COLO829 (cell line): Measurements from ENCODE around the gene LGI1.
"Not testable (repeated sequence)": the region's sequence is repeated elsewhere in the genome, so short reads cannot be mapped to it uniquely, and the experiment has no call there.

Experiments
- DNase-seq: peaks from one replicate; pipeline ENCODE4 v3.0.0; 2012; ENCODE audit warnings: low spot score

Gene LGI1

DNA sequence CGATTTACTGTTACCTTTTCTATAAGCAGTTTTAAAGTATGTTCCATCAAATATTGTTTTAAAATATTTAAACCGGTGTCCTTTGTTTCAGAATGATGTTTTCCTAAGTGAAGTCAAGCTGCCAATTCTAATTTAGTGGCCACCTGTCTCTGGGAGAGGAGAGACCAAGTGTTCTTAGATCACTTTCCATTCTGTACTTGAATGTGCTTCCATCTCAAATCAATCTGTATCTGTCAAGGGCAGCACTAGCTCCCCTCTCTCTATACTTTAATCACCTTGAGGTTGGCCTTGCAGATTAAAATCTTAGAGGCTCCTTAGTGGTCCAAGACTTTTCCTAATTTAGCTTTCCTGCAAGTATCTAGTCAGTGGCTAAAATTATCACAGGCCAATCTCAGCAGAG, 49.6 kb downstream of the LGI1 start:
- DNase-seq = no peak

DNA sequence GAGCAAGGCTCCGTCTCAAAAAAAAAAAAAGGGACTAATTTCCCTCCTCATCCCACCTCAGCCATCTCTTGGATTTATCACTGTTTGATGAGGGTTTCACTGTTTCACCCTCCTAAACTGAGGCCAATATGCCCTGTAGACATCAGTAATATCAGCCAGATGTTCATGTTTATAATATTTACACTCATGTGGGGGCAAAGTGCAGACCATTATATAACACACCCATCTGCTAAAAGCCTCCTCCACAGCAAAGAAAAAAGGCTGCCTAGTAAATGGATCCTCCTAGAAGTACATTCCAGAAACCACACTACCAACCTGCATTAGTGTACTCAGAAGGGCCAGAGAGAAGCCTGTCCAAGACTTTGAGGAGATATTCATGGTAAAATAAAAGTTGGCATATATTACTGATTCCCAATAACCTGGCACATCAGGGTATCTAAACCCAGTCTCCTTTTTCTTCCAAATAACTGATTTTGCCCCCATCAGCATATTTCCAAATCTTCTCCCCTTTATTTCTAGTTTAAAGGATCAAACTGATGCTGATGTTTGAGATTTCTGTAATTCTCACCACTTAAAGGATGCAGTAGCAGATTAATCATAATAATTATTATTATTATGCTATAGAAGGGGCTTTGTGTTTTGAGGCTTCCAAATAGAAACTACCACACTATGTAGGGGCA, 55.1 kb downstream of the LGI1 start:
- DNase-seq = no peak

DNA sequence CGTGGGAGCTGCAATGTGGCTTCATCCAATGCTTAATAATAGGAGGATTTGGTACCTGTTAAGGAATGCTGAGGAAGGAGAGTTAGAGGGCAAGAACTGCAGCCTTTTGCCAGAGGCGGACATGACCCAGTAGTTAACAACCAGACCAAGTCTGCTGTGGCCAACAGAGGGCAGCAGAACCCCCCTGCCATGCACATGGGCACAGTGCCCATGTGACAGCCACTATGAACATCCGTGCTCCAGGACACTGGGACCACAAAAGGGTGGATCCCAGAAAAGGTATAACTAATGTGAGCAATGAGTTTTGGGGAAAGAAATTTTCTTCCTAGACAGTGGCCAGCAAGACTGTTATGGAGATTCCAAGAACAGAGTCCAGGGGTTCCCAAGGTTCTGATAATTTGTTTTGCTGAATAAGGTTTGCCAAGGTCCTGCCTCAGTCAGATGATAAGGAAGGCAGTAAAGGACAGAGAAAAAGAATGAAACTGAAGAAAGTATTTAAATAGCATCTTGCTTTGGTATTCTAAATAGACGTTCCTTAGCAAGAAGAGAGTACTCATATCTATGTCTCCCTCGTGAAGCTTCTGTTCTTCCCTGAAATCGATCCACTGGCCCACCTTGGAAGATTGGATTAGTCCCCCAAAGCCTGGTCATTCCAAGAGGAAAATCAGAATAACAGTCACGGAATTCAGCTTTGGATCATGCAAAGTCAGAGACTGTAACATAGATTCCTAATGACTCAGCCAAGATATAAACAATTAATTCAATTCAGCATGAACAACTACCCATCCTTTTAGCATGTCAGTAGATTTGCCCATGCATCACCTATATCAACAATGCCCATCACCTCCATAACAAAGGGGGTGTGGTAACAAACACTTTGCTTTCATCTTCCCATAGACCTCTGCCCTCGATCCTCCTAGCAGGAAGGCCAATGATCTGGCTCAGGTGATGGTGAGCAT, 56.0 kb downstream of the LGI1 start:
- no peak for DNase-seq

DNA sequence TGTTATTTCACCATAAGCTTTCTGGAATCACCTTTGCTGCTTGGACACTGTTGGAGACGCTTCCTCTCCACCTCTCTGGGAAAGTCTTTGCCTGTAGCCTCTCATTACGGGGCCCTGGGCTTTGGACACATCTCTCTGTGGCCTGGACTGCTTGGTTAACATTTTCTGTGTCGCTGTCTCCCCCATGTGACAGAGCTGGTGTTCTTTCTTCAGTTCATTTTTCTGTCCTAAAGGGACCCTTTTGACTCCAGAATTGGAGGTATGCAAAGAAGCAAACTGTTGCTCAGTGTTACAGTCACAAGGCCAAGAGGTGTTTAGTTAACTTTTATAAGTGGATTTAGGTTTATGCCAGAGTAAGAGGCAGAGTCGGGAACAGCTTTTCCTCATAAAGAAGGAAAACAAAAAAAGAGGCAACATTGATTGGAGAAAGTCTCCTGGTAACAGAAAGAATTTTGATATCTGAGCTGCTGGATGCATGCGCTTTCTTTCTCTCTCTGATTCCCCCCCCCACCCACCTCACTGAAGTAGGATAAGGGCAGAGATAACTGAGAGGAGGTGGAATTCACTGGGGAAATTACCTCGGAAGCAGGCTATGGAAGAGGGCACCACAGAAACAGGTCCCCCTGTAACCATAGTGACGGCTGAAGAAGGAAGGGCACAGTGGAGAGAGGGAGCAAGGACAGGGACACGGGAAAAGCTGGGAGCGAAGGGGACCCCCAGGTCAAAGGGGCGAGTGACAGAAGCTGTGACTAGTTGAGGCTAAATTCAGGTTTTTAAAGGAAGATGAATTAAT, 57.8 kb downstream of the LGI1 start:
- no peak for DNase-seq

DNA sequence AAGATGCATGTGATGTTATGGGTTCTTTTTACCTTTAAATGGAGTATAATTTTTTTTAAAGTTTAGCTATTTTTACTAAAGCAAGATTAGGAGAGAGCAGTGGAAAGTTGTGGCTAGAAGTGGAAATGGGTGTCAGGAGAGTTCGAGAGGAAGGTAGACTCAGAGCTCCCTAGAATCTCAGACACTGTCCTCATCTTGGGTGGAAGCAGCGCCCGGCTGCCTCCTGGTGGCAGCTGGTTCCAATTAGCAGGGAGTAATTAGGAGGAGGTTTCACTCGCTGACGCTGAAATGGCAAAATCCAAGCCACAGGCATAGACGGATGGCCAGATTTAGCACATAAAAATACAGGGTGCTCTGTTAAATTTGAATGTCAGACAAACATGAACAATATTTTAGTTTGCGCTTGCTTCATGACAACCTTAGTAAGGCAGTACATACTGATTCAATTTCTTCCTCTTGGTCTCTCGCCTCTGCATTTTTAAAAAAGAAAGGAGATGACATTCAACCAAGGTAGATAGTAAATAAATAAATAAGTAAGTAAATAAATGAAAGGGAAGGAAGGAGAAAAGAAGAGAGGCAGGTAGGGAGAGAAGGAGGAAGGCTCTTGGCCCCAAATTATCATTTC, 58.5 kb downstream of the LGI1 start:
- DNase-seq = peak; percentile 34

DNA sequence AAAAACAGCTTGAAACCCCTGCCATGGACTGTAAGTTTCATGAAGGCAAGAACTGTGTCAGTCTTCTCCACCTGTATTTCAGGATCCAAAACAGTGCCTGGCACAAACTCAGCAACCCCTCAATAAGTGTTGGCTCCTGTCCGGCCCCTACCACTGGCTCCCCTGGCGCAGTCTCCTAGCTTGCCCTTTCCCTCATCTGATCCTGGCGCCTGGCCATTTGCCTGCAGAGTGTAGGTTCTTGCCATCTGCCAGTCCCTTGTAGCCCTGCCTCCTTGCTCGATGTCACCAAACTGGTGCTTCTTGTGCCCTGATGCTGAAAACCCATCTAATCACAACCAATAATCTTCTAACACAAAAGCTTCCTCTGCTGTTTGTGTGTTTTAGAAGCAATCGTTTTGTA, 60.4 kb downstream of the LGI1 start:
- no peak for DNase-seq

DNA sequence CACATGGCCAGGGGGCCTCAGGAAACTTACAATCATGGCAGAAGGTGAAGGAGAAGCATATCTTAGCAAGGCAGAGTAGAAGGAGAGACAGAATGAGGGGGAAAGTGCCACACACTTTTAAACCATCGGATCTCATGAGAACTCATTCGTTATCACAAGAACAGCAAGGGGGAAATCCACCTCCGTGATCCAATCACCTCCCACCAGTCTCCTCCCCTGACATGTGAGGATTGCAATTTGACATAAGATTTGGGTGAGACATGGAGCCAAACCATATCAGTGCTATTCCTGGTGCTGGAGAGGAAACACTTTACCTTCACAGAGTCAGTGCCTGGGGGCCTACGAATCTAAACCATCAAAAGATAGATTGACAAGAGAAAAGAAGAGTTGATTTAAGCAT, 61.8 kb downstream of the LGI1 start:
- no peak for DNase-seq

DNA sequence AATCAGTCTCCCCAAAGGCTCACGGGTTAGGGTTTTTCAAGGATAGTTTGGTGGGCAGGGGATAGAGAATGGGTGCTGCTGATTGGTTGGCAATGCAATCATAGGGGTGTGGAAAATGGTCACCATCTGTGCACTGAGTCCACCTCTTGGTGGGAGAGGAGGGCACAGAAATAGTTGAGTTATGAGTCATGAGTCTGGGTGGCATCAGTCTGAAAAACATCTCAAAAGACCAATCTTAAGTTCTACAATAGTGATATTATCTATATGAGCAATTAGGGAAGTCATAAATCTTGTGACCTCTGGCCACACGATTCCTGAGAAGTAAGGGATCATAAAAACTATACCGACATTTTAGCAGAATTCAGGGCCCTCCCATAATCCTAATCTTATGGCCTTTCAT, 62.7 kb downstream of the LGI1 start:
- peak; percentile 61 for DNase-seq

DNA sequence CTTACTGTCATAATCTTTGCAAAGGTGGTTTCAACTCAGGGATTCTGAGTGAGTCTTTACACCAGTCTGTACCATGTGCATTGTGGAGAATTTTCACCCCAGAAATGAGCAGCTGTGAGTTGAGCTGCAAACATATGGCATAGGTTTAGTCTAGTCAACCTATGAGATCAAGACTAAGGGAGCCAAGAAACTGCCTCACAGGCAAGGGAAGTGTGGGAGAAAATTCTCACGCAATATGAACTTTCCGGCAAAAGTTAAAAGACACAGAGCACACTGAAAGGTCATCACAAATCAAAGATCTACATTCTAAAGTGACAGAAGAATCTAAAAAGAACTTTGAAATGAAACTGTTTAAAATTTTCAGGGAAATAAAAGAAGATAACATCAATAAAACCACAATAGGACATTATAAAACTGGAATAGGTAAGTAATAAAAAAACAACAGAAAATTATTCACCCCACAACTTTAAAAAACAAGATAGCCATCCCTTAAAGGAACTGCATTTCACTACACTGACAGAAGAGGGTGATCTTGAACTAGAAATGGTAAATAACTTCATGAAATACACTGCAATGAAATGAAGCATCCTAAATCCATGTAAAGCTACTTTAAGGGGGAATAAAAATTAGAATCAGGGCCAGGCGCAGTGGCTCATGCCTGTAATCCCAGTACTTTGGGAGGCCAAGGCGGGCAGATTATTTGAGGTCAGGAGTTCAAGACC, 63.5 kb downstream of the LGI1 start:
- DNase-seq = peak; percentile 28

DNA sequence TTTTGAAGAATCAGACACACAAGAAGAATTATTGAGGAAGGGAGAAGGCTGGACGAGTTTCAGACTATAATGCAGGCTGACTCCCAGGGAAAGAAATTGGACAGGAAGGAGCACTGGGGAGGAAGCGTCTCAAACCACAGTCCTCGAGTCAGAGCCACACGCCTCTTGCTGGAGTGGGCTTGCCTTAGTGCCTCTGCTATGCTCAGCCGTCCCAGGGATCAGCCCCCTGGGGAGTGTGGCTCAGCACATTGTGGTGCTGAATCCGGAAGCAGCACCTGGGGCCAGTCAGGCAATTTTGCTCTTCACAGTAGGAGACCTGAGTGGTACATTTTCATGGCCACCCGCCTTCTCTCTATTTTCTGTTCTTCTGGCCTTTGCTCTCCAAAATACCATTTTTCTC, 68.6 kb downstream of the LGI1 start:
- no peak for DNase-seq

DNA sequence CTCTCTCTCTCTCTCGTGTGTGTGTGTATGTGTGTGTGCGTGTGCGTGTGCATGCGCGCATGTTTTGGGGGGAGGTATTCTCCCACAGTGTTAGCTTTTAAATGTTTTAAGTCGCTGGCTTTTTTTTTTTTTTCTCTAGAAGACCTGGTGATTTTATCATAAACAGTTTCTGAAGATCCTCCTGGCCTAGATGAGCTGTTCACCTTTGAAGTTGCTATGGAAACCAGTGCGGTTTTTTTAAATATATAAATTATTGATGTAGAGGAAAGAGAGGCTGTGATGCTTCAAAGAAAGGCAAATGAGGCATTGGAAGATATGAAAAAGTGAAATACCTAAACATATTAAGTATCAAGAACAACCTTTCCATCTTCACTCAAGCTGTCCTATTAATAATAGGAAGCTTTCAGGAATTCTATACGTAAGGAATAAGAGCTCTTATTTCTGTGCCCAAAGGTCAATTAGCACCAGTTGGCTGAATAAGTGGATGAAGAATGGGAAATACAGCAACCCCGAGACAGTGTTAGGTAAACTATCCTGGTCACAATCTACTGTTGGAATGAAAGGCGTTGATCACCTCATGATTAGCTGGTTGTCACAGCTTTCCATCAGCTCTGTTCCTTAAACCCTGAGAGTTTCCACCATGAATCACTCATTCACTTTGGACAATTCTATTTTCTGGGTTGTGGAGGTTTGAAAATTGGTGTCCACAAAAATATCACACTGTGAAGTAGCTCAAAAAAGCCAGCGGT, 69.5 kb downstream of the LGI1 start:
- DNase-seq = no peak

DNA sequence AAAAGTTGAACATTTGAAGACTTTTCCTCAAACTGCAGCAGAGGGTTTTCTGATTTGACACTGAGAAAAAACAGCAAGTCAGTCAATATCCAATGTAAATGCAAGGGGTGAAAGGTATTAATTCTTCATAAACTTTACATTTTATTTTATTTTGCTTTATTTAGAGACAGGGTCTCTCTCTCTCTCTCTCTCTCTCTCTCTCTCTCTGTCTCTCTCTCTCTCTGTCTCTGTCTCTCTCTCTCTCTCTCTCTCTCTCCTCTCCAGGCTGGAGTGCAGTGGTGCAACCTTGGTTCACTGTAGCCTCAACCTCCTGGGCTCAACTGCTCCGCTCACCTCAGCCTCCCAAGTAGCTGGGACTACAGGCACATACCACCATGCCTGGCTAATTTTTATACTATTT, 73.3 kb downstream of the LGI1 start:
- DNase-seq = not testable (repeated sequence)

DNA sequence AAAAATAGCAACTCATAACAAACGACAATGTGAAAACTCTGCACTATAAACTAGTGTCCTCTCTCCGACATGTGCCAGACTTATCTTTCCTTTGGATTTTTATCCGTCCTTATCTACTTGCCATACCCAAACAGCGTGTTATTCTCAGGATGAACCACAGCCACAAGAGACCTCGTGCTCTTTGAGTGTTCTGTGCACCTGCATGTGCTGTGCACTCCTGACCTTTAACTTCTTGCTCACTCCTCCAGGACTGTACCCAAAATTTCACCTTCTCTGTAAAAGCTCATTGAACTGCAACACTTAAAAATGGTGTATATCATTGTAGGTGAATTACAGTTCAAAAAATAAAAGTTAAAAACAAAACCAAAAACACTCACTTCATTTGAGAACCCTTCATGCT, 78.0 kb downstream of the LGI1 start:
- no peak for DNase-seq

DNA sequence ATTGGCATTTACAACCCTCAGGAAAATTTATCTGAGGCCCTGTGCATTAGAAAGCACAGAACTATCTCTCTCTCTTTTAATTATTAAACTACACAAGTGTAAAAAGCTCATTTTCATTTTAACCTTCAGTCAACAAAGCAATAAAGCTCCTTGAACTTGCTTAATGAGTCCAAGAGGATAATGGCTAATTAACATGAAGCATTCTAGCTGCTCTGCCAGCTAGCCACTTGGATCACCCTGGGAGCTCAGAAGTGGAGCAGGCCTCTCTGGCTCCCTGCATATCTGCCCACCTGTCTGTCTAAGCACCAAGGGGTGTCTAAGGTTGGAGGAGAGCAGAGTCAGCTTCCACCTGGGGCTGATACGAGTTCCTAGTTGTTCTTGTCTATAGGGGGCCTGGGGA, 80.1 kb downstream of the LGI1 start:
- no peak for DNase-seq

DNA sequence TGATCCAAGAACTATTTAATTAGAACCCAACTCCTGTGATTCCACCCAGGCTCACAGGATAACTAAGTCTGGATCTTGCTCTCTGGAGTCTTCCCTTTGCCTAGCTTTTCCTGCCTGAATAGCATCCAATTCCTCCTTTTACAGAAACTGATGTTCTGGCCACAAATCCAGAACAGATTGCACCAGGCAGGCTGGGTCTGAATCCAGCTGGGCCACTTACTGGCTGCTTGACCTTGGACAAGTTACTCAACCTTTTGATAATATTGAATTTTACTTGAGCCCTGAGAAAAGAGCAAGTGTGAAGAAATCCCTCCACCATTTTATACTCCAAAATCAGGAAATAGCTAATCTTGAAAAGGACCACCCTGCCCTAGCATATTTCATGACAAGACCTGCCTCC, 80.5 kb downstream of the LGI1 start:
- no peak for DNase-seq

DNA sequence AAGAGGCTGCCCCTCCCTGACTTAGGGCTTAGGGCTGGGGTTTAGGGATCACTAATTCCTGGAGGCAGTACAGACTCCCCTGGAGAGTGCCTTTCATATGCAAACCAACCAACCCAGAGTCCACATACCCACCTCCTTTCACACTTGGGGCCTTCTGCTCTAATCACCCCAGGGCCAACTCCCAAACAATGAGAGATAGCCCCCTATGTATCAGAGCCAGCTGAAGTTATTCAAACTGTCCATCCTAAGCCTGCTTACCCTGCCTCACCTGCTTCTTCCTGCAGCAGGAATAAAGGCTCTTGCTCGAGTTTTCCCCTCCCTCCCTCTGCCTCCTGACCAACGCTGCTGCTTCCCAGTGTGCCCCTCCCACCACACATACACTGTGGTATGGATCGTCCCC, 84.2 kb downstream of the LGI1 start:
- DNase-seq = no peak

DNA sequence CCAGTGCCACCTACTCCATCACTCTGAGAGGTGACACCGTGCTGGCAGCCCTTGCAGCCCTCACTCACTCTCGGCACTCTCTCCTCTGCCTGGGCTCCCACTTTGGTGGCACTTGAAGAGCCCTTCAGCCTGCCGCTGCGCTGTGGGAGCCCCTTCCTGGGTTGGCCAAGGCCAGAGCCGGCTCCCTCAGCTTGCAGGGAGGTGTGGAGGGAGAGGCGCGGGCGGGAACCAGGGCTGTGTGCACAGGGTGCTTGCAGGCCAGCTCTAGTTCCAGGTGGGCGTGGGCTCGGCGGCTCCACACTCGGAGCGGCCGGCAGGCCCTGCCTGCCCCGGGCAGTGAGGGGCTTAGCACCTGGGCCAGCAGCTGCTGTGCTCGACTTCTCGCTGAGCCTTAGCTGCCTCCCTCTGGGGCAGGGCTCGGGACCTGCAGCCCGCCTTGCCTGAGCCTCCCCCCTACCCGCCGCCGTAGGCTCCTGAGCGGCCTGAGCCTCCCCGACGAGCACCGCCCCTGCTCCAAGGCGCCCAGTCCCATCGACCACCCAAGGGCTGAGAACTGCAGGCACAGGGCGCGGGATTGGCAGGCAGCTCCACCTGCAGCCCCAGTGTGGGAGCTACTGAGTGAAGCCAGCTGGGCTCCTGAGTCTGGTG, 87.4 kb downstream of the LGI1 start:
- DNase-seq = no peak
